ENCODE measurements around the gene UNC5B.

UNC5B gene

DNA sequence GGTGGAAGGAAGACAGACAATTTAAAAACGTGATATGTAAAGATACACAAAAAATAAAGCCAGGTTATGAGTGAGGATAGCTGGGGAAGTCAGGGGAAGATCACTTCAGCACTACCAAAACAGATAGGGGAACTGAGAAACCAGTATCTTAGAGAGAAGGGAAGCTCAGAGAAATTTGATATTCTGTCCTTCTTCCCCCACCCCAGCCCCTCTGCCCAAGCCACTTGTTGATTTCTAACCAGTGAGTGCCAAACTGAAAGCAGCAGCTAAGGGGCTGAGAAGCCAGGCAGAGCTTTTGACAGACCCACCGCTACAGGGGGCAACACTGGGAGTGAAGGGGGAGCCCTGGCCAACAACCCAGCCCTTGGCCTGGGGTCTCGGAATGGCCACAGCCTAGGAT lies 97.5 kb downstream of the UNC5B start:
- H3K27ac ChIP-seq: no peak overlapping the region
- TF ChIP-seq, protein P1, sequence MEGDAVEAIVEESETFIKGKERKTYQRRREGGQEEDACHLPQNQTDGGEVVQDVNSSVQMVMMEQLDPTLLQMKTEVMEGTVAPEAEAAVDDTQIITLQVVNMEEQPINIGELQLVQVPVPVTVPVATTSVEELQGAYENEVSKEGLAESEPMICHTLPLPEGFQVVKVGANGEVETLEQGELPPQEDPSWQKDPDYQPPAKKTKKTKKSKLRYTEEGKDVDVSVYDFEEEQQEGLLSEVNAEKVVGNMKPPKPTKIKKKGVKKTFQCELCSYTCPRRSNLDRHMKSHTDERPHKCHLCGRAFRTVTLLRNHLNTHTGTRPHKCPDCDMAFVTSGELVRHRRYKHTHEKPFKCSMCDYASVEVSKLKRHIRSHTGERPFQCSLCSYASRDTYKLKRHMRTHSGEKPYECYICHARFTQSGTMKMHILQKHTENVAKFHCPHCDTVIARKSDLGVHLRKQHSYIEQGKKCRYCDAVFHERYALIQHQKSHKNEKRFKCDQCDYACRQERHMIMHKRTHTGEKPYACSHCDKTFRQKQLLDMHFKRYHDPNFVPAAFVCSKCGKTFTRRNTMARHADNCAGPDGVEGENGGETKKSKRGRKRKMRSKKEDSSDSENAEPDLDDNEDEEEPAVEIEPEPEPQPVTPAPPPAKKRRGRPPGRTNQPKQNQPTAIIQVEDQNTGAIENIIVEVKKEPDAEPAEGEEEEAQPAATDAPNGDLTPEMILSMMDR (conservative IDR thresholded peaks at IDR 0.05): no peak
- TF ChIP-seq ZFX (IDR thresholded peaks at IDR 0.05): no peak

DNA sequence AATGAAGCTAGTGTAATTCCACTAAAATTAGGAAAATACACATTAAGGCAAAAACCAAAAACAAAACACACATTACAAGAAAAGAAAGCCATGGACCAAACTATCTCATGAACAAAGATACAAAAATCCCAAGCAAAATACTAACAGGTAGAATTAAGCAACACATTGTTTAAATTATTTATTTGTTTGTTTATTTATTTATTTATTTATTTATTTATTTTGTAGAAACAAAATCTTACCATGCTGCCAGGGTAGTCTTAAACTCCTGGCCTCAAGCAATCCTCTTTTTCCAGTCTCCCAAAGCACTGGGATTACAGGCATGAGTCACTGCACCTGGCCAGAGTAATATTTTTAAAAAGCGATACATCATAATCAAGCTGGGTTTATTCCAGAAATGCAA lies 99.8 kb downstream of the UNC5B start:
- H3K27ac ChIP-seq: no peak overlapping the region
- TF ChIP-seq, protein P1 (conservative IDR thresholded peaks at IDR 0.05): no peak
- no peak for TF ChIP-seq ZFX (IDR thresholded peaks at IDR 0.05)

DNA sequence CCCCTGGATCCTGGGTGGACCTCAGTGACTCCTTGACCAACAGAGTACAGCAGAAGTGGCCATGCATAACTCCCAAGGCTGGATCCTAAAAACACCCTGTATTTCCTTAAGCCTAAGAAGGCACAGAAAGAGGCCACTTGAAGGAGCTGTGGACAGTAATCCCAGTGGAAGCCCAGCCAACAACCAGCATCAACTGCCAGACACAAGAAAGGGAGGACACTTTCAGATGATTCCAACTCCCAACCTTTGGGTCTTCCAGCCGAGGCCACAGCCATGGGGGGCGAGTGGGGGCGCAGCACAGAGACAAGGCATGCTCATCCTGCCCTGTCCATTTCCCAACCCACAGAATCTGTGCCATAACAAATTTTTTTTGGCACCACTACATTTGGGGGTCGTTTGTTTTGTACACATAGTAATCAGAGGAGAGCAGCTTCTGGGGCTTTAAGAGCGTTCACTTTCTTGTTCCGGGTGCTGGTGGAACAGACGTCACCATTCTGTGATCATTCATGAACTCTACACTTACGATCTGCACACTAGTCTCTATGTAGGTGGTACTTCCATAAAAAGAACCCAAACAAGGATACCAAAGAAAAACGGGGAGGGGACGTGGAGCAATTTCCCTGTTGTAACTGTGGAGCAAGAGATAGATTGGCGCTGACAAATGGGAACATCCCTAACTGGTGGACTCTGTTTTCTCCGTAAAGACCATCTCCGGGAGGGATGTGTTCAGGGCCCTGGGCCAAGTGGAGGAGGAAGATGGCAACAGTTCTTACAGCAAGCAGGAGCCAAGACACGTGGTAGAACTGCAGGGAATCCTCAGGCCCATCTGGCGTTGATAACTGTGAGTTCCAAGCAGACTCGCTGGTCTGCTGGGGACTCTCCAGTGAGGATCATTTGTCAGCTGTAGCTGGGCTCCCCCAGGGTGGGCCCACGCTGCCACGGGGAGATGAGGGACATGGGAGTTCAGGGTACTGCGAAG lies 100.7 kb downstream of the UNC5B start:
- no peak overlapping the region for H3K27ac ChIP-seq
- TF ChIP-seq, protein P1 (conservative IDR thresholded peaks at IDR 0.05): no peak
- TF ChIP-seq ZFX (IDR thresholded peaks at IDR 0.05): no peak

DNA sequence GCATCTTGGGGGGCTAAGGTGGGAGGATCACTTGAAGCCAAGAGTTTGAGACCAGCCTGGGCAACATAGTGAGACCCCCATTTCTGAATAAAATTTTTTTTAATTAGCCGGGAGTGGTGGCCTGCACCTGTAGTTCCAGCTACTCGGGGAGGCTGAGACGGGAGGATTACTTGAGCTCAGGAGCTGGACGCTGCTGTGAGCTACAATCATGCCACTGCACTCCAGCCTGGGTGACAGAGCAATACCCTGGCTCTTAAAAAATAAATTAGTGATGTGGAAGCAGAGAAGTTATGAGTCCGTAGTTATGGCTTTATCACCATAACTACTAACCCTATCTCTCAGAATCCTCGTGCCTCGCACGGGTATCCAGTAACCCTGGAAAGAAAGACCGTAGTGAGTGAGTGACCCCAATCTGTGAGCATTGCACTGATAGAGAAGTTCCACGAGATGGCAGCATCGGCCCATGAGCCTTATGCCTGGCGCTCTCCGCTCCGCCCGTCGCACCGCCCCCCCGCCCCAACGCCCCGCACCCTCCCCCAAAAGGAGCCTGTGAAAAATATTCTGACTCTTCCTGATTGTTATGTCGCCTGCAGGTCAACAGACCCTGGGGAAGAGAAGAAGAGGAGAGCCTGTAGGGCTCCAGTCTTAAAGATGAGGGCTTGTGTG lies 101.8 kb downstream of the UNC5B start:
- TF ChIP-seq, protein P1 (conservative IDR thresholded peaks at IDR 0.05): peak; percentile 92
- TF ChIP-seq ZFX (IDR thresholded peaks at IDR 0.05): no peak
- no peak overlapping the region for H3K27ac ChIP-seq

DNA sequence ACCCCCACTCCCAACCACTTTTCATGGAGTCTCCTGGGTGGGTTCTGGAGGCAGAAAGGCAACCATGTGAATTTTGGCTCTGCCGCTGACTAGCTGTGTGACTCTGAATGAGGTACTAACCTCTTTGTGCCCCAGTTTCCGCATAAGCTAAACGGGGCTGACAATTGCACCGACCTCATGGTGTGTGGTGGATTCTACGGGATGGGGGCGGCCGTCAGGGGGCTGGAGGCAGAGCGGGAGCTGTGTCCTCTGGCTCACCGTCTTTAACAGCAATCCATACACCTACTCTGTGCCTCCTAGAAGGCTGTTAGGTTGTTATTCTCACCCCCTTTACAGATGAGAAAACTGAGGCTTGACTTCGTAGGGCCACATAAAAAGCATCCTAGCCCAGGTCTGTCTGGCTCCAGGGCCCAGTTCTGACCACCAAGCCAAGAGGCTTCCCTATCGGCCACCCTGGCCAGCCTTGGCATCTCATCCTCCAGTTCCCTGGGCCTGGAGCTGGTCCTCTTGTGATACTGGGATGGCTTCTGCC lies 102.4 kb downstream of the UNC5B start:
- H3K27ac ChIP-seq: no peak overlapping the region
- TF ChIP-seq, protein P1 (conservative IDR thresholded peaks at IDR 0.05): no peak
- no peak for TF ChIP-seq ZFX (IDR thresholded peaks at IDR 0.05)

DNA sequence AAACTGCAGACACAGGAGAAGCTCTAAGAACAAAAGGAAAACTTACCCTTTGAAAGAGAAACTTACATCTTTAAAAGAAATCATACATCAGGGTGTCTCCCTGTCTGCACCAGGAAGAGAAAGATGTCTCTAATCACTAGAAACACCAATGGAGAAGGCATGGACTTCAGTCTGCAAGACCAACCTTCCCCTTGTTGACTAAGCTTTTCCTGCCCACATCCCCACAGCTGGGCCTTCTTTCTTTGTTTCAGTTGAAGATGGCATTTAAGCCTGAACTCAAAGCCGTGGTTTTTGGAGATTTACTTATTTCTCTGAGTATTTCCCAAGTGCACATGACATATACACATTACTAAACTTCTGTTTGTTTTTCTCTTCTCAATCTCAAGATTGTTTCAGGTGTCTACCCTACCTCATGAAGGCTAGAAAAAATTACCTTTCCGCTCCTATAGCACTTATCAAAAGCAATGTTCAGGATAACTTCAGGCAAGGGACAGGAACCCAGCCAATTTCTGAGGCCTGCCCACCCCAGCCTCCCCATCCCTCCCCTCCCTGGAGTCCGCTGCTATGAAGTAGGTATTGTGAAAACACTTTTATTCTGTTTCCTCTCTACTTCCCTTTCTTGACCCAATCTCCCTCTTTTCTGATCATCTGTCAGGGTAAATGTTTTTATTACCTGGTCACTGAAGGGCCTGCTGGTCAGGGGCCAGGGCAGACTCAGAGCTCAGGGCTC lies 103.9 kb downstream of the UNC5B start:
- TF ChIP-seq ZFX (IDR thresholded peaks at IDR 0.05): no peak
- TF ChIP-seq, protein P1 (conservative IDR thresholded peaks at IDR 0.05): no peak
- no peak overlapping the region for H3K27ac ChIP-seq
